Neuronal stem cell (in vitro differentiated cells): ENCODE measurements around the gene MYH13.

Source experiments
- DNase-seq: peaks from one replicate; pipeline ENCODE4 v3.0.0-alpha.2; 2013; ENCODE audit warnings: low spot score
- H2AFZ ChIP-seq: one replicate; pipeline ENCODE4 v1.6.1; 2013; ENCODE audit warnings: mild to moderate bottlenecking, low read length, inconsistent platforms
- H2AK5ac ChIP-seq: 2 replicates; pipeline ENCODE4 v1.6.1; 2013; ENCODE audit warnings: low read depth, mild to moderate bottlenecking, inconsistent platforms, low read length, moderate library complexity, mixed read lengths
- H2BK120ac ChIP-seq: 2 replicates; pipeline ENCODE4 v1.6.1; 2013; ENCODE audit warnings: low read depth, mild to moderate bottlenecking, inconsistent platforms, low read length, moderate library complexity, mixed read lengths
- H2BK12ac ChIP-seq: one replicate; pipeline ENCODE4 v1.6.1; 2013; ENCODE audit warnings: low read length, inconsistent platforms
- H2BK15ac ChIP-seq: 2 replicates; pipeline ENCODE4 v1.6.1; 2013; ENCODE audit warnings: mild to moderate bottlenecking, low read length, inconsistent platforms, mixed read lengths
- H2BK5ac ChIP-seq: one replicate; pipeline ENCODE4 v1.6.1; 2013; ENCODE audit warnings: inconsistent platforms, mild to moderate bottlenecking, low read length, moderate library complexity
- H3K14ac ChIP-seq: one replicate; pipeline ENCODE4 v1.6.1; 2013; ENCODE audit warnings: low read length, inconsistent platforms
- H3K18ac ChIP-seq: 2 replicates; pipeline ENCODE4 v1.6.1; 2013; ENCODE audit warnings: low read length, inconsistent platforms
- H3K23ac ChIP-seq: 2 replicates; pipeline ENCODE4 v1.6.1; 2013; ENCODE audit warnings: low read depth, mild to moderate bottlenecking, mixed read lengths, low read length, inconsistent platforms; ENCODE audit not compliant: poor library complexity
- H3K27ac ChIP-seq: replicated peaks from 3 replicates; pipeline ENCODE4 v1.5.1; 2013; ENCODE audit warnings: low read length, inconsistent platforms
- H3K27me3 ChIP-seq, 3 experiments: 2 replicates each; pipeline ENCODE4 v1.6.1; 2013; ENCODE audit warnings: low read length in 3 of 3, mild to moderate bottlenecking in 2 of 3, inconsistent platforms in 1 of 3, low read depth in 1 of 3, mixed read lengths in 1 of 3, moderate library complexity in 1 of 3; ENCODE audit not compliant: control insufficient read depth in 3 of 3, insufficient read depth in 3 of 3
- H3K36me3 ChIP-seq, 2 donors: replicated peaks in 1 of 2; 2 replicates each; pipeline ENCODE4 v1.6.1; 2013; ENCODE audit warnings: low read length in 2 of 2; ENCODE audit not compliant: control insufficient read depth in 2 of 2, insufficient read depth in 2 of 2
- H3K4ac ChIP-seq: 2 replicates; pipeline ENCODE4 v1.6.1; 2013; ENCODE audit warnings: inconsistent platforms, mild to moderate bottlenecking, low read length, moderate library complexity
- H3K4me1 ChIP-seq, 2 donors: 1 replicate in 1 of 2; 2 replicates in 1 of 2; pipeline ENCODE4 v1.6.1; 2013; ENCODE audit warnings: low read length in 2 of 2, low read depth in 1 of 2; ENCODE audit not compliant: control insufficient read depth in 2 of 2, insufficient read depth in 1 of 2
- H3K4me2 ChIP-seq: one replicate; pipeline ENCODE4 v1.6.1; 2013; ENCODE audit warnings: mild to moderate bottlenecking, low read length, inconsistent platforms; ENCODE audit not compliant: insufficient read depth, poor library complexity, severe bottlenecking
- H3K4me3 ChIP-seq, 2 donors: 2 replicates each; pipeline ENCODE4 v1.5.1; 2013; ENCODE audit warnings: low read length in 2 of 2, mild to moderate bottlenecking in 2 of 2, inconsistent platforms in 1 of 2, moderate library complexity in 1 of 2
- H3K79me1 ChIP-seq: one replicate; pipeline ENCODE4 v1.6.1; 2013; ENCODE audit warnings: low read depth, mild to moderate bottlenecking, inconsistent platforms, low read length, moderate library complexity
- H3K9ac ChIP-seq: one replicate; pipeline ENCODE4 v1.6.1; 2013; ENCODE audit warnings: mild to moderate bottlenecking, low read depth, low read length, inconsistent platforms; ENCODE audit not compliant: poor library complexity
- H3K9me3 ChIP-seq, 2 donors: replicated peaks in 1 of 2; 2 replicates each; pipeline versions ENCODE3 to v1.6.1; 2013; ENCODE audit warnings: low read length in 2 of 2, mild to moderate bottlenecking in 2 of 2, inconsistent platforms in 1 of 2, low read depth in 1 of 2, mixed read lengths in 1 of 2, moderate library complexity in 1 of 2; ENCODE audit not compliant: control insufficient read depth in 2 of 2, insufficient read depth in 1 of 2
- H4K8ac ChIP-seq: one replicate; pipeline ENCODE4 v1.6.1; 2013; ENCODE audit warnings: low read depth, mild to moderate bottlenecking, inconsistent platforms, low read length, moderate library complexity
- H4K91ac ChIP-seq: one replicate; pipeline ENCODE4 v1.6.1; 2013; ENCODE audit warnings: low read length, low read depth, mild to moderate bottlenecking, inconsistent platforms; ENCODE audit not compliant: poor library complexity
- WGBS, 2 donors: extraction: QIAGEN DNeasy Blood & Tissue Kit; methylation state at CpG; one replicate each; pipeline ENCODE4 v1.1.7; 2013; ENCODE audit warnings: missing lambda C conversion rate in 2 of 2, mixed read lengths in 1 of 2; ENCODE audit not compliant: insufficient read length in 2 of 2, insufficient replicate concordance in 1 of 2; ENCODE audit errors: extremely low coverage in 2 of 2; 5-methylcytosine and 5-hydroxymethylcytosine counted together

Gene MYH13

DNA sequence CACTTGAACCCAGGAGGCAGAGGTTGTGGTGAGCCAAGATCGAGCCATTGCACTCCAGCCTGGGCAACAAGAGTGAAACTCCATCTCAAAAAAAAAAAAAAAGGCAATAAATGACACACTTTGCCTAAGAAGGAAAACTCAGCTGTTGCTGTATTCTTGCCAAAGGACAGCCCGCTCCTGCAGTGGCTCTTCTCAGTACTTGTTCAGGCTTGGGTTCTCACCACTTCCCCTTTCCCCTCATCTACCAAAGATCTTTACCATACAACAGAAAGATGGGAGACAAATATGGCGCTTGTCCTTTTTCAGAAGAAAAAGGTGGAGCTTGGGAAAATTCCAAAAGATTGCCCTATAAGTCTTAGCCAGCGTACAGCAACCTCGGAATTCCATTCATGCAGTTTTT, 58.5 kb downstream of the MYH13 start:
- no peaks in the 10 kb centered on the region for H3K27me3 ChIP-seq
- H2BK15ac ChIP-seq = no peak overlapping the region
- no peak overlapping the region for H2AFZ ChIP-seq
- H3K36me3 ChIP-seq = no peaks in the 10 kb centered on the region
- no peak overlapping the region for H2BK5ac ChIP-seq
- H4K8ac ChIP-seq = no peak overlapping the region
- no peaks in the 10 kb centered on the region for H3K79me1 ChIP-seq
- H3K4me3 ChIP-seq = no peak overlapping the region
- H2AK5ac ChIP-seq = no peak overlapping the region
- no peak overlapping the region for H3K4ac ChIP-seq
- no peak overlapping the region for H3K14ac ChIP-seq
- peaks cover 0 to 2% of the 10 kb centered on the region in 2 donors for H3K9me3 ChIP-seq
- no peak overlapping the region for H3K18ac ChIP-seq
- H2BK12ac ChIP-seq = no peak overlapping the region
- H3K27ac ChIP-seq = no peak overlapping the region
- no peak overlapping the region for H2BK120ac ChIP-seq
- H4K91ac ChIP-seq = no peak overlapping the region
- peaks cover 0 to 2% of the 10 kb centered on the region in 2 donors for H3K4me1 ChIP-seq
- WGBS, 2 donors = no CpG with 5 or more reads among the region's 5 CpGs
- DNase-seq = no peak
- no peak overlapping the region for H3K9ac ChIP-seq
- no peak overlapping the region for H3K4me2 ChIP-seq
- no peak overlapping the region for H3K23ac ChIP-seq

DNA sequence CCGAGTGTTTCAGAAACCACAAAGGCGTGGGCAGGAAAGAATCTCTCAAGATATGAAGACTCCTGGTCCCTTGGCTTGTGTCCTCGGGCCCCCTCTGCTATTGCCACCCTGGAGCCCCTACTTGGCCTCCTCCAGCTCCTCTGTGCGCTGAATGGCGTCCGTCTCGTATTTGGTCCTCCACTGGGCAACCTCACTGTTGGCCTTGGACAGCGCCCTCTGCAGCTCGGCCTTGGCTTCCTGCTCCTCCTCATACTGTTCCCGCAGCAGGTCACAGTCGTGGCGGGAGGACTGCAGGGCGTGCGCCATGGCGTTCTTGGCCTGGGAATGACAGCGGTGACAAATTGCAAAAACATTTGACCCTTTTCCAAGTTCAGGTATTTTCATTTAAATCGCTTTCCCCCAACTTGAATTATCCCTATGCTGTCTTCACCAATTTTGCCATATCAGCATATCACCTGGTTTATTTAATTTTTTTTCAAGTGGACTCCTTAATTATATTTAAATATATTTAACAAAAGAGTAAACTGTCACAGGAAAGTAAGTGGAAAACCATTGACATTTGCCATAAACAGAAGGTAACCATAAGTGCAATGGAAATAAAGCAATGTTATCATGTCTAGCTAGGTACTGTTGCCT, 59.7 kb downstream of the MYH13 start:
- no peak overlapping the region for H3K27ac ChIP-seq
- no peak overlapping the region for H3K4me3 ChIP-seq
- H2BK120ac ChIP-seq = no peak overlapping the region
- H4K8ac ChIP-seq = no peak overlapping the region
- H2BK12ac ChIP-seq = no peak overlapping the region
- no peak overlapping the region for H3K23ac ChIP-seq
- no CpG with 5 or more reads among the region's 17 CpGs for WGBS, 2 donors
- no peak overlapping the region for H3K4me2 ChIP-seq
- H3K79me1 ChIP-seq = no peaks in the 10 kb centered on the region
- no peak overlapping the region for H4K91ac ChIP-seq
- H3K9ac ChIP-seq = no peak overlapping the region
- H2BK5ac ChIP-seq = no peak overlapping the region
- H3K27me3 ChIP-seq = no peaks in the 10 kb centered on the region
- no peak overlapping the region for H3K4ac ChIP-seq
- no peaks in the 10 kb centered on the region for H3K4me1 ChIP-seq
- H2AK5ac ChIP-seq = no peak overlapping the region
- H3K36me3 ChIP-seq = no peaks in the 10 kb centered on the region
- no peak overlapping the region for H3K18ac ChIP-seq
- H3K14ac ChIP-seq = no peak overlapping the region
- no peak for DNase-seq
- peaks cover 0 to 2% of the 10 kb centered on the region in 2 donors for H3K9me3 ChIP-seq
- no peak overlapping the region for H2BK15ac ChIP-seq
- no peak overlapping the region for H2AFZ ChIP-seq

DNA sequence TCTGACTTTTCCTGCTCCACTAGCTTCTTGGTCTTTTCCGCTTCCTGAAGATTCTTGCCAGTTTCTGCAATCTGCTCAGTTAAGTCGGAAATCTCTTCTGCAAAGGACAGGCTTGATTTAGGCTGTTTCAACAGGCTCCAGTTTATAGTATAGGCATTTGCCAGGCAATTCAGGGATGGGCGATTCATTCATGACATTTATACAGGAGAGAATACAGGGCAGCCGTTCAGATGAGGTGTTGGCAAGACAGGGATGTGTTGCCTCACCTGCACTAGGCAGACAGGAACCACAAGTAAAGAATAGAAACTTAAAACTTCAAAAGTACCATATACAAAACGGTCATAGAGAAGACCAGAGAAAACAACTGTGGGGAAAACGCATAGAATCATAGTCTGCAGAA, 61.7 kb downstream of the MYH13 start:
- no peak overlapping the region for H2BK12ac ChIP-seq
- H3K79me1 ChIP-seq = no peaks in the 10 kb centered on the region
- no peak overlapping the region for H3K23ac ChIP-seq
- H3K9ac ChIP-seq = no peak overlapping the region
- no peak overlapping the region for H3K27ac ChIP-seq
- H2BK5ac ChIP-seq = no peak overlapping the region
- H2AK5ac ChIP-seq = no peak overlapping the region
- no peak for DNase-seq
- no peak overlapping the region for H3K14ac ChIP-seq
- no peak overlapping the region for H3K4me3 ChIP-seq
- WGBS, 2 donors = no CpG with 5 or more reads among the region's 6 CpGs
- no peak overlapping the region for H3K4ac ChIP-seq
- no peak overlapping the region for H3K18ac ChIP-seq
- H3K9me3 ChIP-seq = peaks cover 0 to 2% of the 10 kb centered on the region in 2 donors
- H3K4me2 ChIP-seq = no peak overlapping the region
- no peak overlapping the region for H2BK15ac ChIP-seq
- no peaks in the 10 kb centered on the region for H3K36me3 ChIP-seq
- no peaks in the 10 kb centered on the region for H3K27me3 ChIP-seq
- H4K91ac ChIP-seq = no peak overlapping the region
- H3K4me1 ChIP-seq = no peaks in the 10 kb centered on the region
- H2BK120ac ChIP-seq = no peak overlapping the region
- no peak overlapping the region for H2AFZ ChIP-seq
- H4K8ac ChIP-seq = no peak overlapping the region

DNA sequence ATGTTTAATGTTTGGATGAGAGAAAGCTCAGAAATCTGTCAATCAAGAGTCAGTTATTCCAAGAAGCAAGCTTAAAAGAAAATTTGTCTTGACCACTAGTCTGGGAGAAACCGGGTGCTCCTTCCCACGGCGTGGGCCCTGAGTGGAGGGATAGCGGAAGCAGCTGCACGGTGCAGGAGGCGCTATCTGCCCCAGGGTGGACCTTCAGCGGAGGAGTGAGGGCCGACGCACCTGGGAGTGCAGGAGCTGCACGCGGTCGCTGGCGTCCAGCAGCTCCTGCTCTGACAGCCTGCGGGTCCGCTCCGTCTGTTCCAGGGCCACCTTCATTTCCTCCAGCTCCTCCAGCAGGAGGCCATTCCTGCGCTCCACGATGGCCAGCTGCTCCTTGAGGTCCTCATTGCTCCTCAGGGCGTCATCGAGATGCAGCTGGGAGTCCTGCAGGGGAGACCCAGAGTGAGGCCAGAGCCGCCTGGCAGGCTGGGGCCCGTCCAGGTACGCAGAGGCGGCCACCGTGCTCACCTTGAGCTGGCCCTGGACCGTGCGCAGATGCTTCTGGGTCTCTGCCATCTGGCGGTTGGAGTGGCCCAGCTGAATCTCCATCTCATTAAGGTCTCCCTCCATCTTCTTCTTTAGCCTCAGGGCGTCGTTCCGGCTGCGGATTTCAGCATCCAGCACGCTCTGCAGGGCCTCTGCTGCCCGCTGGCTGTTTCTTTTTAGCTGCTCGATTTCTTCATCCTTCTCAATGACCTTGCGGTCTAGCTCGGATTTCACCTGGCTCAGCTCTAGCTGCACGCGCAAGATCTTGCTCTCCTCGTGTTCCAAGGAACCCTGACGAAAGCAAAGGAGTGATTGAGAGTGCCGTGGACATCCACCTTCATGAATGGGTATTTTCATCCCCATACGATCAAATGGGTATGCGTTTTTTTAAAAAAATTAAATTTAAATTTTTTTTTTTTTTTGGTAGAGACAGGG, 63.5 kb downstream of the MYH13 start:
- H3K14ac ChIP-seq = peak overlapping the region; percentile 67
- H3K4ac ChIP-seq = no peak overlapping the region
- H2BK12ac ChIP-seq = peak overlapping the region; percentile 2
- H3K9me3 ChIP-seq = peaks cover 0 to 2% of the 10 kb centered on the region in 2 donors
- H3K18ac ChIP-seq = peak overlapping the region; percentile 63
- H2BK5ac ChIP-seq = peak overlapping the region; percentile 35
- no peak for DNase-seq
- H2AK5ac ChIP-seq = peak overlapping the region; percentile 69
- peaks cover 0 to under 1% of the 10 kb centered on the region in 2 donors for H3K36me3 ChIP-seq
- H3K4me1 ChIP-seq = no peaks in the 10 kb centered on the region
- no peak overlapping the region for H3K4me3 ChIP-seq
- no peak overlapping the region for H3K23ac ChIP-seq
- H3K27me3 ChIP-seq = no peaks in the 10 kb centered on the region
- H4K91ac ChIP-seq = no peak overlapping the region
- H3K79me1 ChIP-seq = no peaks in the 10 kb centered on the region
- H2BK15ac ChIP-seq = no peak overlapping the region
- no peak overlapping the region for H4K8ac ChIP-seq
- WGBS, 2 donors = no CpG with 5 or more reads among the region's 44 CpGs
- H3K27ac ChIP-seq = no peak overlapping the region
- H3K9ac ChIP-seq = no peak overlapping the region
- no peak overlapping the region for H2AFZ ChIP-seq
- H2BK120ac ChIP-seq = no peak overlapping the region
- no peak overlapping the region for H3K4me2 ChIP-seq
